RWPE1 (cell line): ENCODE results near the gene IRF2BP1.

ENCODE experiments used
- CTCF ChIA-PET: fragments of 350-600 bp; sonication (Branson Sonifier 250); formaldehyde crosslinking; extraction: SDS; loops from one replicate; lab custom pipeline; 2021; lab: Yijun Ruan, JAX
- POLR2A ChIA-PET: fragments of 400-600 bp; formaldehyde crosslinking; extraction: SDS; loops from one replicate; lab custom pipeline; 2020; ENCODE audit warnings: antibody characterized with exemption; ENCODE audit not compliant: low non-redundant PET; lab: Yijun Ruan, JAX
- DNase-seq: peaks from one replicate; pipeline ENCODE4 v3.0.0; 2012; ENCODE audit warnings: low spot score
- H3K27ac ChIP-seq: fragments of 450-650 bp; 2 replicates; pipeline ENCODE4 v1.5.1; 2017
- TF ChIP-seq, protein P1 (sequence below): fragments of 450-650 bp; conservative IDR thresholded peaks from 2 replicates; pipeline ENCODE4 v1.5.1; 2017; ENCODE audit warnings: low read depth, mild to moderate bottlenecking

Gene IRF2BP1

DNA sequence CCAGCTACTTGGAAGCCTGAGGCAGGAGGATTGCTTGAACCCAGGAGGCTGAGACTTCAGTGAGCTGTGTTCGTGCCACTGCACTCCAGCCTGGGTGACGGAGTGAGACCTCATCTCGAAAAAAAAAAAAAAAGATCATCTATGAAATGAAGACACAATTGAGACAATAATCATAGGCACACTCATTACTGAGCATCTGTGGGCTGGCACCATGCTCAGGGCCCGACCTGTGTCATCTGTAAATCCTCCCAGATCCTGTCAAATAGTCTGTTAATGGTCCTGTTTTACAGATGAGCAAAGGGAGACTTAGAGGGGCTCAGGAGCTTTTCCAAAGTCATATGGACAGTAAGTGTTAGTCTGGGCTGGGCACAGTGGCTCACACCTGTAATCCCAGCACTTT is 32.8 kb upstream of the IRF2BP1 start:
- TF ChIP-seq, protein P1, sequence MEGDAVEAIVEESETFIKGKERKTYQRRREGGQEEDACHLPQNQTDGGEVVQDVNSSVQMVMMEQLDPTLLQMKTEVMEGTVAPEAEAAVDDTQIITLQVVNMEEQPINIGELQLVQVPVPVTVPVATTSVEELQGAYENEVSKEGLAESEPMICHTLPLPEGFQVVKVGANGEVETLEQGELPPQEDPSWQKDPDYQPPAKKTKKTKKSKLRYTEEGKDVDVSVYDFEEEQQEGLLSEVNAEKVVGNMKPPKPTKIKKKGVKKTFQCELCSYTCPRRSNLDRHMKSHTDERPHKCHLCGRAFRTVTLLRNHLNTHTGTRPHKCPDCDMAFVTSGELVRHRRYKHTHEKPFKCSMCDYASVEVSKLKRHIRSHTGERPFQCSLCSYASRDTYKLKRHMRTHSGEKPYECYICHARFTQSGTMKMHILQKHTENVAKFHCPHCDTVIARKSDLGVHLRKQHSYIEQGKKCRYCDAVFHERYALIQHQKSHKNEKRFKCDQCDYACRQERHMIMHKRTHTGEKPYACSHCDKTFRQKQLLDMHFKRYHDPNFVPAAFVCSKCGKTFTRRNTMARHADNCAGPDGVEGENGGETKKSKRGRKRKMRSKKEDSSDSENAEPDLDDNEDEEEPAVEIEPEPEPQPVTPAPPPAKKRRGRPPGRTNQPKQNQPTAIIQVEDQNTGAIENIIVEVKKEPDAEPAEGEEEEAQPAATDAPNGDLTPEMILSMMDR: no peak
- DNase-seq: no peak
- ChIA-PET CTCF (no interaction called here), POLR2A (no interaction called here)
- no peak overlapping the region for H3K27ac ChIP-seq

DNA sequence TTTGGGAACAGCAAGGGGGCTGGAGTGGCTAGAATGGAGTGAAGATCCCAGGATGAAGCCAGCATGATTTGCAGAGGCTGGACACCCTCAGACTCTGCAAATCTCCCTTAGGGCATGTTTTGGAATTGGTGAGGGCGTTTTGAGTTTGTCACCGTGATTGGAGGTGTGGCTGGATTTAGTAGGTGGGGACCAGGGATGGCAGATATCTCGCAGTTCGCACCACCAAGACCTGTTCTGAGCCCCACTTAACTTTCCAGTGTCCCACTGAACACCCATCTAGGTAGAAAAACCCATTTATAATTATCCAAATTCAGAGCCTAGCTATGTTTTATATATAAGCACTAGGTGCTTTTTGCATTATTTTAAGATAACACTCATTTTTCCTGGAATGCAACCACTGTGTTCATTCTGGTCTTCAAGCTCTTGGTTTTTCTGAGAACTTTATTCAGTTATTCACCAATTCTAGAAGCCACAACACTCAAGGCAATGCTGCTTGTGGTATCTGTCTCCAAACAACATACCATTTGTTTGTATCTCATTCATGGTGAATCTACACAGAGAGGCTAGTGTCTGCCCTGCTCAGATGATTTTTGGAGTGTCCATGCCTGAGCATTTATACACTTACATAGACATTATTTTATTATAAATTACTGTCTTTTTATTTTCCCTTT is 31.6 kb upstream of the IRF2BP1 start:
- POLR2A ChIA-PET: interaction anchor here (0.8 kb wide), 1 partner anchor 296 kb away, joined by 6 read pairs; no protein-coding TSS in a partner anchor
- CTCF ChIA-PET: no interaction called here

DNA sequence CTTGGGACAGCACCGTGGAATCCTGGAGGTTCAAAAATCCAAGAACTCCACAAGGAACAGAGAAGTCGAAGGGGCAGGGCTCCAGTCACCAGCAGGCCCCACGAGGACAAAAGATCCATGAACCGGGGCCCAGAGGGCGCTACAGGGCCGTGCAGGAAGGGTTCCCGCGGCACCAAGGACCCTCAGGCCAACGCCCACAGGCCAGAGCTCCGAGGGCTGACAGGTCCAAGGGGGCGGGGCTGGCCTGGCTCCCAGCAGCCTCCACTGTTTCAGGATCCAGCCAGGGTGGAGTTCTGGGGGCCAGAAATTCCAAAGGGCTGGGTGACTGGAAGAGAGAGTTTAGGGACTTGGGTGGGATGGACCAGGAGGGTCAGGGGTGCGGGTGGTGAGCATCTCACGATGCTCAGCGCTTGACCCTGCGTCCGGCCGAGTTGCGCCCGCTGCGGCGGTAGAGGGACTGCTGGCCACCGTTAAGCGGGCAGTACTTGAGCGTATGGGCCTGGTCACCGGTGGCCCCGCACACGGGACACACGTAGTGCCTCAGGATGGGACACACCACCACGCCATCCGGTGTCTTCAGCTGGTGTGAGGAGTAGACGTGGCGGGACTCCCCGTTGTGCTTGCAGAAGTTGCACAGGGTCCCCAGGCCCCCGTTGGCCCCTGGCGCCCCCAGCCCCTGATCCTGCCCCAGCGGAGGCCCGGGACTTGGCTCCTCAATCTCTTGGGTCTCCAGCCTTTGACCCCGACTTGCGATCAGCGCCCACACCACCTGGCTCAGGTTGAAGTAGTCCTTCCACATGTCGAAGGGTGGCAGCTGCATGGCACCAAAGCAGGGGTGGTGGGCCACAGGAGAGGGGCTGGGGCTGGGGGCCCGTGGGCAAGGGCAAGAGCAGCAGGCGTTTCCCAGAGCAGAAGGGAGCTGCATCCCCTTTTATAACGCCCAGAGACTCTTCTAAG is 28.2 kb upstream of the IRF2BP1 start, which contains the start of gene NANOS2:
Gene NANOS2 (minus strand): TSS at position 905 of the 957 bp plus-strand sequence. CDS start 85 bp downstream, at position 820.
- no peak for DNase-seq
- TF ChIP-seq, protein P1: no peak
- ChIA-PET POLR2A (no interaction called here), CTCF (no interaction called here)
- no peak within 1 kb of the TSS for H3K27ac ChIP-seq

More for the DNA sequence above, 31.6 kb upstream of the IRF2BP1 start:
- DNase-seq: no peak
- no peak overlapping the region for H3K27ac ChIP-seq
- TF ChIP-seq, protein P1: no peak

DNA sequence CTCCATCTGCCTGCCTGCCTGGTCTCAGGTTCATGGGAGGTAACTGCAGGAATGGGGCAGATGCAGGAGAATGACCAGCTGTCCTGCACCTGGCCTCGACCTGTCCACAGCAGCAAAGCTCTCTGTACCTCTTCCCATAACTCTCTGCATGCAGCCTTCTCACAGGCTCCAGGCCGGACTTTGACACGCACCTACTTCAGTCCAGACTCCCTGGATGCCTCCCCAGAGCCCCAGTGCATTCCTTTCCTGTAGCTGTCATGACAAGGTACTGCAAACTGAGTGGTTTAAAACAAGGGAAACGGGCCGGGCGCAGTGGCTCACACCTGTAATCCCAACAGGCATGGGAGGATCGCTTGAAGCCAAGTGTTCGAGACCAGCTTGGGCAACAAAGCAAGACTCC is 25.4 kb upstream of the IRF2BP1 start:
- ChIA-PET POLR2A (no interaction called here), CTCF (no interaction called here)
- H3K27ac ChIP-seq: no peak overlapping the region
- no peak for DNase-seq
- TF ChIP-seq, protein P1: no peak

DNA sequence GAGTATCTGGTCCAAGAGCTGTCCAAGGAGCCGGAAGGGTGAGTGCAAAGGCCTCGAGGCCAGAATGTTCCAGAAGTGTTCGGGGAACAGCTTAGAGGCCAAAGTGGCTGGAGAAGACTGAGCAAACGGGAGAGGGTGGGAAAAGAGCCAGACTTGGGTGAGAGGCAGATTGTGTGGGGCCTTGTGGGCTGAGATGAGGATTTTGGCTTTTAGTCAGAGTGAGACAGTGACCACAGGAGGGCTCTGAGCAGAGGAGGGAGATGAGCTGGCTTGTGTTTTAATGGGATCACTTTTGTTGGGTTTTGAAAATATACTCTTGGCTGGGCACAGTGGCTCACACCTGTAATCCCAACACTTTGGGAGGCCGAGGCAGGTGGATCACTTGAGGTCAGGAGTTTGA is 23.0 kb upstream of the IRF2BP1 start:
- TF ChIP-seq, protein P1: no peak
- no peak overlapping the region for H3K27ac ChIP-seq
- no peak for DNase-seq
- CTCF ChIA-PET: no interaction called here
- POLR2A ChIA-PET: interaction anchor here (0.5 kb wide), 1 partner anchor 49 kb away, joined by 5 read pairs; no protein-coding TSS in a partner anchor

DNA sequence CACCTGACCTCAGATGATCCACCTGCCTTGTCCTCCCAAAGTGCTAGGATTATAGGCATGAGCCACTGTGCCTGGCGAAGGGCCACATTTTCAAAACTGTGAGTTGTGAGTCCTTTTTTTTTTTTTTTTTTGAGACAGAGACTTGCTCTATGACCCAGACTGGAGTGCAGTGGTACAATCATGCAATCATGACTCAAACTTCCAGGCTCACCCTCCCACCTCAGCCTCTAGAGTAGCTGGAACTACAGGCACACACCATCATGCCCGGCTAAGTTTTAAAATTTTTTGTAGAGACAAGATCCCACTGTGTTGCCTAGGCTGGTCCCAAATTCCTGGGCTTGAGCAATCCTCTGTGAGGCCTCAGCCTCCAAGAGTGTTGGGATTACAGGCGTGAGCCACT is 20.3 kb upstream of the IRF2BP1 start:
- H3K27ac ChIP-seq: peak overlapping the region; percentile 61
- TF ChIP-seq, protein P1: no peak
- CTCF ChIA-PET: no interaction called here
- POLR2A ChIA-PET: no interaction called here
- no peak for DNase-seq
